Raji (cell line): ENCODE data around the gene ZCCHC24.

Source experiments
- POLR2A ChIP-seq: IDR thresholded peaks from 2 replicates; pipeline ENCODE4 v1.6.1; 2011; ENCODE audit warnings: low read depth, low read length, control low read depth; ENCODE audit not compliant: insufficient read depth

The ZCCHC24 gene

DNA sequence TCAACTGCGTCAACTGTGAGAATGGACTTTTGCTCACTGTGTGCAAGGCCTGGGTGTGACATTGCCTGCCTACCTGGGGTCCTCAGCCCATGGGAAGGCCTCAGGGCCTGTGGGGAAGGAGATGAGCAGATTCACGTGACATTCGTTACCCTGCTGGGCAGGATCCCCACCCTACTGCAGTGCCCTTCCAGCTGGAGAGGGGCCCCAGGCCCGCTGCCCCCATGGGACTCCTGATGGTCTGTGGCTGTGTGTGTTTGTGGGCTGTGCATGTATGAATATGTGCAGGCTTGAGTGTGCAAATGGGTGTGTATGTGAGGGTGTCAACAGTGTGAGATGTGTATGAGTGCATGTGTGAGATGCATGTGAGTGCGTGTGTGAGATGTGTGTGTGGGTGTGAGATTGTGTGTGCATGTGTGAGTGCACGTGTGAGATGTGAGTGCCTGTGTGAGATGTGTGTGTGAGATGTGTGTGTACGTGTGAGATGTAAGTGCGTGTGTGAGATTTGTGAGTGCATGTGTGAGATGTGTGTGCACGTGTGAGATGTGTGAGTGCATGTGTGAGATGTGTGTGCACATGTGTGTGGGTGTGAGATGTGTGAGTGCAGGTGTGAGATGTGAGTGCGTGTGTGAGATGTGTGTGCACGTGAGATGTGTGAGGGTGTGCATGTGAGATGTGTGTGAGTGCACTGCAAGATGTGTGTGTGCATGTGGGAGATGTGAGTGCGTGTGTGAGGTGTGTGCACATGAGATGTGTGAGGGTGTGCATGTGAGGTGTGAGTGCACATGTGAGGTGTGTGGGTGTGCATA lies 68.5 kb downstream of the ZCCHC24 start:
- TF ChIP-seq POLR2A = no peak

DNA sequence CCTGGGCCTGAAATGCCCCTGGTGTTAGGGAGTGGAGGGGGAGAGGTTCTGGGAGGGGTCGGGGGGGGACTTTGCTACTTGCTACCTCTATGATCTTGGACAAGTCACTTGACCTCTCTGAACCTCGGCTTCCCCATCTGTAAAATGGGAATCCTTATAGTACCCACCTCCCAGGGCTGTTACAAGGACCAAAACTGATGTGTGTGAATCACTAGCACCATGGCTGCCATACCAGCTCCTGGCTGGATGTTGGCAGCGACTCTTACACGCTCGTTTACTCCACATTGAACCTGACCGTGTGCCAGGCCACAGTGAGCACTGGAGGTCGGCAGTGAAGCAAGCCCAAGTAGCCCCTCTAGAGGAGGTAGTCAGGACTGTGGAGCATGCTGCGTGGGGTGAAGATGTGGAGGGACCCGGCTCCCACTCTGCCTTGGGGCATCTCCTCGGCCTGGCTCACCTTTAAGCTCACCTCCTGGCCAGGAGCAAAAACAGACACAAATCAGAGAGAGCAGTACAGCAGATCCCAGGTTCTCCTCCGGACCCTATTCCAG lies 69.3 kb downstream of the ZCCHC24 start:
- TF ChIP-seq POLR2A = no peak

DNA sequence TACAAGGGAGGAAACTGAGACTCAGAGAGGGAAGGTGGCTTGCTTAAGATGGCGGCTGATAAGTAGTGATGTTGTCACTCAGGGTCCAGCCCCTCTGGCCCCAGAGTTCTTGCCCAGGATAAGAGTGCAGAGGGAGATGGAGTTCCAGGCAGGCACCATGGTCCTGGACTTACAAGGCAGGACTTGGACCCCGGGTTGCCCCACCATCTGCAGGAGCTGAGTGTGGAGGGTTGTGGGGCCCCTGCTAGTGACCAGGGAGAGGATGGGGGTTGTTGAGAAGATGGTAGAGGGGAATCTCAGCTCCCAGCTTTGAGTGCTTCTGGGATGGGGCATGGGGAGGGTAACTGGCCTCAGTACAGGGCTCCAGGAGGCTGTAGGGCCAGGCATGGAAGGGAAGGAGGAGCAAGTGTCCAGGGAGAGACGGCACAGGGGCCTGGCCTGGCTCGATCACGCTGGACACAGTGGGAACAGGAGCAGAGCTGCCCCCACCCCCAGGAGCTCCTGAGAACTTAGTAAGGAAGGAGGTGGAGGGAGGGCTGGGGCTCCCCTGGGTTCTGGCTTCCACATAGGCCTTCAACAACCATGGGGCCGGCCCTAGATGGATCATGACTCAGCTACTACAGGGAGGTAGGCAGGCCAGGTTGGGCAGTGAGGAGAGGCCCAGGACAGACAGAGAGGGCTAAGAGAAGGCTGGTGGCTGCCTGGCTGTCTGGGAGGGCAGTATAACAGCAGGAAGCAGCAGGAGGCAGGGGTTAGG lies 69.9 kb downstream of the ZCCHC24 start:
- TF ChIP-seq POLR2A = no peak

DNA sequence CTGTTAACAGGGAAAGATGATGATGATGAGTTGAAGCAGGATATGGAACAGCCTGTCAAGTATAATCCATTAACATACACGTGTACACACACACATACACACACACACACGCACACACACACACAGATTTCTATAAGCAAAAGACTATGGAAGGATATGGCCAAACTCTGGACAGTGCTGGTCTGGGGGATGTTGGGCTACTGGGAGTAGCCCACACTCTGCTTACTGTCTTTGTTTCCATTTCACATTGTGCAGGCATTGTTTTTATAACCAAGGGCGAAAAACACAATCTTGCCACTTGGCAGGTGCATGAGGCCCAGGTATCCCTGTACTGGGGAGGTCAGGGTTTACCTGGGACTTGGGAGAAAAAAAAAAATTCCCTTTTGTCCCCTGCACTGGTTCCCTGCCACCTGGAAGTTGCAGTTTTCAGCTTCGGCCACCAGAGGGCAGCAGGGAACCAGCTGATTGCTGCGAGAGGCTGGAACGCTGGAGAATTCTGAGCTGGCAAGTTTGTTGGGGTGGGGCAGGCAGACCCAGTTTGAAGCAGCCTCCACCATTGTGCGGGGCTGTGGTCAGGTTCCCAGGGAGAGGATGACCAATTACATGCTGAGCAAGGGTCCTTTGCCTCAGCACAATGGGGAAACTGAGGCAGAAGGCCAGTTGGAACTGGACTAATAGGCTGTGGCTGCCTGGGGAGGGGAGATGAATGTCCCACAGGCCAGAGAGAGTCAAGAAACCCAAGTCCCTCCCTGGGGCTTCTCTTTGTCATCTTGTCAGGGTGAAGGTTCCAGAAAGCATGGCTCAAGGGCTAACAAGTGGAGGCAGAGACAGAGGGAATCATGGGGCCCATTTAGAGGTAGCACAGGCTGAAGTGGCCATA lies 70.9 kb downstream of the ZCCHC24 start:
- TF ChIP-seq POLR2A = no peak

DNA sequence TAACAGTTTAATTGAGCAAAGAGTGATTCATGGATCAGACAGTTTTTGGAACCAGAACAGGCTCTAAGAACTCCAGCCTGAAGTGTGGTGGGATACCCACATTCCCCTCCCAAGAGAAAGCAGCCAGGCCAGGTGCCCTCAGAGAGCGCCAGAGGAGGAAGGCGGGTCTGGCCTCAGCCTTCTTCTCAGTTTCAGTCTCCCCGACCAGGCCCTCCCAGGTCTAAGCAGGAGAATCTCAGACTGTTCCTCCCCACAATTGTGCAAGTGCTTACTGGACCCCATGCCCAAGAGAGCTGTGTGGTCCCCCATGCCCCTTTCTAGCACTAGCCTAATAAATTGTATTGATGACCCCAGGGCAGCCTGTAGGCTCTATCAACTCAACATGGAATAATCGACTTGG lies 72.6 kb downstream of the ZCCHC24 start:
- no peak for TF ChIP-seq POLR2A

DNA sequence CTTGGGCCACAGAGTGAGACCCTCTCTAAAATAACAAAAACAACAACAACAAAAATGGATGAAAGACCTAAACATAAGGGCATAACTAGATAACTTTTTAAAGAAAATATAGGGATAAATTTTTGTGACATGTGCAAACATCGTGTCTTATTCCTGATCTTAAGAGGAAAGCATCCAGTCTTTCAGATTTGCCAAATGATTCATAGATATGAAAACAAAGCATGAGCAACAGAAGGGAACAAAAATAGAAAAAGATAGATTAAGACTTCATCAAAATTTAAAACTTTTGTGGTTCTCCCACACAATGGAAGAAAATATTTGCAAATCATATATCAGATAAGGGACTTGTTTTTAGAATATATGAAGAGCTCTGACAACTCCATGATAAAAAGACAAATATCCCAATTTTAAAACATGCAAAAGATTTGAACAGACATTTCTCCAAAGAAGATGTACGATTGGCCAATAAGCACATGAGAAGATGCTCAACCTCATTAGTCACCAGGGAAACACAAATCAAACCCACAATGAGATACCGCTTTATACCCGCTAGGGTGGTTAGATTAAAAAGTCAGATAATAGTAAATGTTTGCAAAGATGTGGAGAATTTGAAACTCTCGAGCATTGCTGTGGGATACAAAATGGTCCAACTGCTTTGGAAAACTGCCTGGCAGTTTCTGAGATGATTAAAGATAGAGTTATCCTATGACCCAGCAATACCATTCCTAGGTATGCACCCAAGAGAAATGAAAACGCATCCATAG lies 77.8 kb downstream of the ZCCHC24 start:
- TF ChIP-seq POLR2A = no peak

DNA sequence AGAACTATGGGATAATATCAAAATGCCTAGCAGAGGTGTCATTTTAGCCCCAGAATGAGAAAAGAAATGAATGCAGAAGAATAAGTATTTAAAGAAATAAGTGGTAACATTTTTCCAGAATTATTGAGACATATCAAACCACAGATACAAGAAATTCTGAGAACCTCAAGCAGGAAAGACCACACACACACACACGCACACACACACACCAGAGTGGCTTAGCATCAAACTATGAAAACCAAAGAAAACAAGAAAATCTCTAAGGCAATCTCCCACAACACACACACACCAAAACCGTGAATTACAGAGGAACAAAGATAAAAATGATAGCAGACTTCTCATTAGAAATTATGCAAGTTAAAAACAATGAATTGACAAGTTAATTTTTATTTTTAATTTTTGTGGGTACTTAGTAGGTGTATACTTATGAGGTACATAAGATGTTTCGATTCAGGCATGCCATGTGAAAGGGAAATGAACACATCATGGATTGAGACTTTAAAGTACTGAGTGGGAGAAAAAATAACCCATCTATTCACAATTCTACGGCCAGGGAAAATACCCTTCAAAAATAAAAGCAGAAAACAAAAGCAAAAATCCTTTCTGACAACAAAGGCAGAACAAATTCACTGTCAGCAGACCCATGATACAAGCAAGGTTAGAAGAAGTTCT lies 83.6 kb downstream of the ZCCHC24 start:
- no peak for TF ChIP-seq POLR2A

DNA sequence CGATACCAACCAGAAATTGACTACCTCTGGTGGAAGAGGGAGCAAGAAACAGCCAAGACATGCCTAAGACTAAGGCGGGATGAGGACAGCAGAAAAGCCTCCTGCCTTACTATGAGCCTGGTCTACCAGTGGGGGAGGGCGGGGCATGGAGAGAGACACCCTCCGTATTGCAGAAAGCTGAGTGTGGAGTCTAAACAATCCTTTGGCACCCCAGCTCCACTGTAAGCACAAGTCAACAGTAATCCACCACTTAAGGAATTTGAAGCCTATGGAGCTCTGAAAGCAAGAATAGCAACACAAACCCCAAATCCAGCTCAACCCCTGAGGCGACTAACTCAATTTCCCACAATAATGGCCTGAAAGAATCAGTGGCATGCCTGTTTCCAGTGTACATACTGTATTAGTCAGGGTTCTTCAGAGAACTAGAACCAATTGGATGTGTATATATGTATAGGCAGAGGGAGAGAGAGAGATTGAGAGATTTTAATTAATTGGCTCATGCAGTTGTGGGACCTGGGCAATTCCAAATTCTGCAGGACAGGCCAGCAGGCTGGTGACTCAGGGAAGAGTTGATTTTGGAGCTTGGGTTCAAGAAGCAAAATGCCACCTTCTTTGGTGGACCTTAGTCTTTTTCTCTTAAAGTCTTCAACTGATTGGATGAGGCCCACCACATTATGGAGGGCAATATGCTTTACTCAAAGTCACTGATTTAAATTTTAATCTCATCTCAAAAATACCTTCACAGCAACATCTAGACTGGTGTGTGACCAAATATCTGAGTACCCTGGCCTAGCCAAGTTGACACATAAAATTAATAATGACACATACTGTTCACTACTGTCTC lies 84.7 kb downstream of the ZCCHC24 start:
- no peak for TF ChIP-seq POLR2A

DNA sequence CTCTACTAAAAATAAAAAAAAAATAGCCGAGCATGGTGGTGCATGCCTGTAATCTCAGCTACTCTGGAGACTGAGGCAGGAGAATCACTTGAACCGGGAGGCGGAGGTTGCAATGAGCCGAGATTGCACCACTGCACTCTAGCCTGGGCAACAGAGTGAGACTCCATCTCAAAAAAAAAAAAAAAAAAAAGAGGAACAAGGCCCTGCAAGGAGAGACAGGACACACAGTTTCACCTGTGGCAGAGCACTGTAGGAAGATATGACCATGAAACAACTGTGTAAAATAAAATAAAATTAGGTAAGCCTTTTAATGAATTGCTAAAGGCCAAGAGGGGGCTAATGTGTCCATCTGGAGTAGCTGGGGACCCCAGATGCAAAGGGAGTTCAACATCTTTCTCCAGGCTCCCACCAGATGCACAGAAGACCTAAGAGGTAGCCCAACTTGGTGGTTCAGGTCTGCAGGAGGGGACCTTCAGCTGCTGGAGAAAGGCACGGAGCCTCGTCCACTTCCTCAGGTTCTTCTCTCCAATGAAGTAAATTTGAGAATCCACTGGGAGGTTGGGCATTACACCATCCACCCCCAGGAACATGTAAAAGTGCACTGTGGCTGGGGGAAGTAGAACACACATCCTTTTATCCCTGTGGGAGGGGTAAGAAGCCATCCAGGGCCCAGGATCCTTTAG lies 85.5 kb downstream of the ZCCHC24 start:
- TF ChIP-seq POLR2A = no peak

DNA sequence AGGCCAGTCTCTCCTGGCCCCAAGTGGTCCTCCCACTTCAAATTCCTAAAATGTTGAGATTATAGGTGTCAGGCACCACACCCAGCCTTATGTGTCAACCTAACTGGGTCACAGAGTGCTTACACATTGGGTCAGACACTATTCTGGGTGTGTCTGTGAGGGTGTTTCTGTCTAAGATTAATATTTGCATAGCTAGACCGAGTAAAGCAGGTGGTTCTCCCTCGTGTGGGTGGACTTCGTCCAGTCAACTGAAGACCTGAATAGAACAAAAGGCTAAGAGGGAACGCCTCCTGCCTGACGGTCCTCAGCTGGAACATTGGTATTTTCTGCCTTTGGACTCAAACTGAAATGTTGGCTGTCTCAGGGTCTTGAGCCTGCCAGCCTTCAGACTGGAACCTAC lies 86.6 kb downstream of the ZCCHC24 start:
- TF ChIP-seq POLR2A = no peak

DNA sequence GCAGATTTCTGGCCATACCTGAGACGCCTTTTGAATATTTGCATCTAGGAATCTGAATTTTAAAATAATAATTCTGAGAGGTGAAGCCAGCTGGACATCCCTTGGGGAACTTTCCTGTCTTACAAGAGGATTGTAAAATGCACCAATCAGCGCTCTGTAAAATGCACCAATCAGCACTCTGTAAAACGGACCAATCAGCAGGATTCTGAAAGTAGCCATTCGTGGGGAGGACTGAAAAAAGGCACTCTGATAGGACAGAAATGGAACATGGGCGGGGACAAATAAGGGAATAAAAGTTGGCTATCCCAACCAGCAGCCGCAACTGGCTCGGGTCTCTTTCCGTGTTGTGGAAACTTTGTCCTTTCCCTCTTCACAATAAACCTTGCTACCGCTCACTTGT lies 88.2 kb downstream of the ZCCHC24 start:
- TF ChIP-seq POLR2A = no peak

DNA sequence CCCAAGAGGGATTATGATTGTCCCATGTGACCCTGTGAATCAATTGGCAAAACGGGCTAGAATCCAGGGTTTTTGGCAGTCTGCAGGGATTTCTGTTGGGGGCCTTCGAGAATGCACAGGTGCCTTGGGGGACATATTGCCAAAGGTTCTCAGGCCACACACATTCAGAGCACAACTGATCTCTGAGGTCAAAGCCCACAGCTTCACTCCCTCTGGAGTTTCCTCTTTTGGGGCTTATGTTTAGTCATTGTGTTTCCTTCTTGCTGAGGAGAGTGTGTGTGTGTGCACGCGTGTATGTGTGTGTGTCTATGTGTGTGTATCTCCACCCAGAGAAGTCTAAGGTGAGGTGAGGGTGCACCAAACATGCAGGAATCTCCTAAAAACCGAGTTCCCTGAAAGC lies 89.3 kb downstream of the ZCCHC24 start:
- no peak for TF ChIP-seq POLR2A
